Chondrocyte (in vitro differentiated cells): ENCODE results near the gene SMOC1. TPM values are rescaled to one million over a fixed set of nuclear protein-coding genes. Genes with fewer than 3 reads are reported as not detected.

Source experiments
- DNase-seq: peaks from one replicate; pipeline ENCODE4 v3.0.0; 2021; ENCODE audit warnings: mixed read lengths, low spot score
- H3K27ac Mint-ChIP-seq: one replicate; pipeline ENCODE4 v1.8.0; 2021; ENCODE audit warnings: mild to moderate bottlenecking, moderate library complexity, mixed read lengths; ENCODE audit not compliant: unreplicated experiment
- H3K27me3 Mint-ChIP-seq: 2 replicates; pipeline ENCODE4 v1.8.0; 2021; ENCODE audit warnings: low read depth, mixed read lengths
- H3K36me3 Mint-ChIP-seq: 2 replicates; pipeline ENCODE4 v1.8.0; 2021; ENCODE audit warnings: low read depth, mixed read lengths
- H3K4me1 Mint-ChIP-seq: 2 replicates; pipeline ENCODE4 v1.8.0; 2021; ENCODE audit warnings: low read depth, mild to moderate bottlenecking, mixed read lengths
- H3K4me3 Mint-ChIP-seq: one replicate; pipeline ENCODE4 v1.8.0; 2021; ENCODE audit warnings: mild to moderate bottlenecking, moderate library complexity, mixed read lengths; ENCODE audit not compliant: unreplicated experiment
- H3K9me3 Mint-ChIP-seq: 2 replicates; pipeline ENCODE4 v1.8.0; 2021; ENCODE audit warnings: low read depth, mixed read lengths
- CTCF ChIP-seq: fragments of 200-600 bp; sonication (generic); IDR thresholded peaks from 2 replicates; pipeline ENCODE4 v1.5.0; 2021; ENCODE audit warnings: antibody characterized with exemption, mild to moderate bottlenecking, moderate library complexity
- total RNA-seq: library from RNA; stranded (reverse); gene quantifications from 3 replicates; pipeline ENCODE4 v1.2.1, GENCODE V29; 2021

Gene SMOC1
- total RNA-seq, 1 donor from 2014 or later = 1.1 TPM

DNA sequence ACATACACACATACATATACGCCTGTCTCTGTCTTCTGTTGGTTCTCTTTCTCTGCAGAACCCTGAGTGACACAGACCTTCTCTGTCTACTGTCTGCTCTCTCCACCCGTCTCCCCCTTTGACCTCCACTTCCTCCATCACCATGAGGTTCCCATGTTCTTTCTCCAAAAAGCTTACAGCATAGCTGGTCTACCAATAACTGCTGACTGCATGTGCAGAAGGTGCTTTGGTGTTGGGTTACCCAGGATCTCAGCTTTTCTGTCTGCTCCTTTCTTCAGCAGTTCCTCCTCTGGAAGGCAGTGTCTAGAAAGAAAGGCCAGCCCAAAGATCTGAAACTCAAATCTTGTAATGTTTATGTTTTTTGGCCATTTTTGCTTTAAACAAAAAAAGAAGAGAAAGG is 125.6 kb downstream of the SMOC1 start:
- Mint-ChIP-seq H3K4me3 (no peak overlapping the region), H3K9me3 (no peaks in the 10 kb centered on the region), H3K4me1 (peaks cover 8% of the 10 kb centered on the region), H3K27me3 (no peaks in the 10 kb centered on the region), H3K27ac (no peak overlapping the region), H3K36me3 (no peaks in the 10 kb centered on the region)
- TF ChIP-seq CTCF = no peak
- no peak for DNase-seq

- Mint-ChIP-seq H3K36me3 (no peaks in the 10 kb centered on the region), H3K27ac (no peak overlapping the region), H3K27me3 (no peaks in the 10 kb centered on the region), H3K4me3 (no peak overlapping the region), H3K9me3 (no peaks in the 10 kb centered on the region), H3K4me1 (peaks cover 6% of the 10 kb centered on the region)
- TF ChIP-seq CTCF = no peak
- DNase-seq = no peak
These were observed 126.1 kb downstream of the SMOC1 start for GRCh38 chr14:70005281-70005805.

DNA sequence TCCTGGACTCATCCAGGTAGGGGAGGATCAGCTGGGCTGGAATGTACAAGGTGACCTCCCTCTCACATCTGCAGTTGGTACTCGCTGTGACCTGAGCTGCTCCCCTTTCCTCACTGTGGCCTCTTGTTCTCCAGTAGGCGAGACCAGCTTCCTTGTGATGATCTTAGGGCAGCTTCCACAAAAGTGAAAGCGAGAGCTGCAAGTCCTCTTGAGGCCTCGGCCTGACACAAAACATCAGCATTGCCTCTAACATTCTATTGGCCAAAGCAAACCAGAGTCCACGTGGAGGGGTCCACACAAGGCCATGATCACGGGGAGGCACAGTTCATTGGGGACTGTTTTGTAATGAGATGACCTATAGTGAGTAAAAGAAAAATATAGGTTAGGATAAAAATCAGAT is 127.5 kb downstream of the SMOC1 start:
- Mint-ChIP-seq H3K27me3 (no peaks in the 10 kb centered on the region), H3K4me3 (no peak overlapping the region), H3K9me3 (no peaks in the 10 kb centered on the region), H3K36me3 (no peaks in the 10 kb centered on the region), H3K4me1 (peaks cover 6% of the 10 kb centered on the region), H3K27ac (no peak overlapping the region)
- no peak for DNase-seq
- TF ChIP-seq CTCF = no peak

DNA sequence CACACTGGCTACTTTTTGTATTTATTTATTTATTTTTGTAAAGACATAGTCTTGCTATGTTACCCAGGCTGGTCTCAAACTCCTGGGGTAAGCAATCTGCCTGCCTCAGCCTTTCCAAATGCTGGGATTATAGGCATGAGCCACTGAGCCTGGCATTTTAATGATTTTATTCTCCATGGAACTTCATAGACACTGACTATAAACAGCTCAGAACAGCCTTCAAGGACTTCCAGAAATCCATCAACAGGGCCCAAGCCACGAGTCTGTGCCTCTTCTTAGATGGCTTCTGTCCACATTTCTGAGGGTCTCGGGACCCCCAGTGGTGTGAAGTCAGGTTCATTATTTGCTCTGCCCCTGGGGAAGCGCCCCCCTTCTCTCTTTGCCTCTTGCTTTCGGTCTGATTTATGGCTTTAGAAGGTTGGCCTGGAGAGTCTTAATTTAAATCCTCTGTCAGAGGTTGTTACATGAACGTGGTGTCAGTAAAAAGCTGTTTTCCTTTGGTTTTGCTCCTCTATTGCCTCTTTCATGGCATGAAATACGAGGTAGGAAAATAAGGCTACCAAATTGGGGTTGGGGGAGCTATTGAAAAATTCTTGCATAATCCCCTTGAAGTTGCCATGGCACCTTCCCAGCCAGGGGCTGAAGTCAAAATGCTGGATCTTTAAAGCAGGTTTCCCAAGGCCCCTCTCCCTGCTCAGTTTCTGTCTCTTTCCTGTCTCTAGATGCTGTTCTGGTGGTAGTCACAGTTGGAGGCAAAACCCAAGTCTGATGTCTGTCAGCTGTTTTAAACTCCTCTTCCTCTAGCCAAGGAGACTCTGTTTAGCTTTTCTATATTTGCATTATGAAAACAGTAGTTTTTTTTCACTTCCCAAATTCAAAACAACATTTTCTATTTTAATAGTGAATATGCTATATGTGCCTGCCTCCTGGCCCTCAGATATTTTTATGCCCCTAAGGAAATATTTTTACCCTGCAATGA is 129.4 kb downstream of the SMOC1 start:
- no peaks in the 10 kb centered on the region for H3K36me3 Mint-ChIP-seq
- peaks cover 7% of the 10 kb centered on the region for H3K27me3 Mint-ChIP-seq
- H3K4me3 Mint-ChIP-seq = no peak overlapping the region
- H3K9me3 Mint-ChIP-seq = no peaks in the 10 kb centered on the region
- no peak for DNase-seq
- no peak overlapping the region for H3K27ac Mint-ChIP-seq
- H3K4me1 Mint-ChIP-seq = peaks cover 6% of the 10 kb centered on the region
- TF ChIP-seq CTCF = no peak

DNA sequence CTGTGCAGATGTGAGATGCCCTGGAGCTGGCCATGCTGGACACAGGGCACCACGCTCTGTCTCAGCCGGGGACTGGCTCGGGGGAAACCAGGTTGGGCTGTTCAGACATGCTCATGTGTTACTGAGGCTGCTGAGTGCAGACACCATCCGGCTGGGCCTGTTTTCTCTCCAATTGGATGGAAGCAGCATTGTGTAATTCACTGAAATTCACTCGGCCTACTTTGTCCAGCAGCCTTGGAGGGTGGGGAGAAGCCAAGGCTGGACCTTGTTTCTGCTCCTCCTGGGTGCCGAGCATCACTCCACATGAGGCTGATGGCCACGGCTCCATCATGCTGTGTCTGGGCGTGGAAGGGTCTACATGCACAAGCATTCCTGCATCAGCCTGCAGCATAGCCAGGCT is 130.7 kb downstream of the SMOC1 start:
- DNase-seq = no peak
- no peak for TF ChIP-seq CTCF
- Mint-ChIP-seq H3K4me1 (peaks cover 6% of the 10 kb centered on the region), H3K27me3 (peaks cover 9% of the 10 kb centered on the region), H3K27ac (no peak overlapping the region), H3K9me3 (no peaks in the 10 kb centered on the region), H3K4me3 (no peak overlapping the region), H3K36me3 (no peaks in the 10 kb centered on the region)
